Type B pancreatic cell (in vitro differentiated cells): ENCODE measurements around the gene IRX1. TPM values are rescaled to one million over a fixed set of nuclear protein-coding genes. Genes with fewer than 3 reads are reported as not detected.

Source experiments
- DNase-seq: peaks from one replicate; pipeline ENCODE4 v3.0.0; 2021; ENCODE audit warnings: mixed read lengths; ENCODE audit not compliant: unreplicated experiment; ENCODE audit errors: extremely low spot score
- H3K27ac Mint-ChIP-seq: 2 replicates; pipeline ENCODE4 v1.8.0; 2021; ENCODE audit warnings: mild to moderate bottlenecking, mixed read lengths
- H3K27me3 Mint-ChIP-seq: 2 replicates; pipeline ENCODE4 v1.8.0; 2021; ENCODE audit warnings: mixed read lengths
- H3K36me3 Mint-ChIP-seq: 2 replicates; pipeline ENCODE4 v1.8.0; 2021; ENCODE audit warnings: mixed read lengths
- H3K4me1 Mint-ChIP-seq: one replicate; pipeline ENCODE4 v1.8.0; 2021; ENCODE audit warnings: mixed read lengths; ENCODE audit not compliant: unreplicated experiment
- H3K4me3 Mint-ChIP-seq: 2 replicates; pipeline ENCODE4 v1.8.0; 2021; ENCODE audit warnings: mild to moderate bottlenecking, mixed read lengths
- H3K9me3 Mint-ChIP-seq: 2 replicates; pipeline ENCODE4 v1.8.0; 2021; ENCODE audit warnings: mixed read lengths
- CTCF ChIP-seq: fragments of 200-600 bp; sonication (generic); conservative IDR thresholded peaks from 2 replicates; pipeline ENCODE4 v1.5.0; 2021; ENCODE audit warnings: antibody characterized with exemption, mild to moderate bottlenecking
- total RNA-seq: library from RNA; stranded (reverse); gene quantifications from 2 replicates; pipeline ENCODE4 v1.2.1, GENCODE V29; 2021; ENCODE audit warnings: low replicate concordance

Gene IRX1
- total RNA-seq, 1 donor from 2014 or later: 25.0 TPM

GRCh38 chr5:3609120-3609681 is 13.6 kb downstream of the IRX1 start:
- no peak for DNase-seq
- no peaks in the 10 kb centered on the region for H3K9me3 Mint-ChIP-seq
- TF ChIP-seq CTCF: no peak
- peaks cover 15% of the 10 kb centered on the region for H3K4me1 Mint-ChIP-seq
- H3K27ac Mint-ChIP-seq: no peak overlapping the region
- H3K36me3 Mint-ChIP-seq: peaks cover 6% of the 10 kb centered on the region
- peaks cover 62% of the 10 kb centered on the region for H3K27me3 Mint-ChIP-seq
- no peak overlapping the region for H3K4me3 Mint-ChIP-seq

- Mint-ChIP-seq H3K4me3 (no peak overlapping the region), H3K4me1 (peaks cover 10% of the 10 kb centered on the region), H3K9me3 (no peaks in the 10 kb centered on the region), H3K36me3 (no peaks in the 10 kb centered on the region), H3K27ac (no peak overlapping the region), H3K27me3 (peaks cover 35% of the 10 kb centered on the region)
- TF ChIP-seq CTCF: no peak
- DNase-seq: no peak
These were observed 17.0 kb downstream of the IRX1 start for GRCh38 chr5:3612591-3613042.

- TF ChIP-seq CTCF: no peak
- no peak for DNase-seq
- no peak overlapping the region for H3K4me3 Mint-ChIP-seq
- H3K27me3 Mint-ChIP-seq: peaks cover 27% of the 10 kb centered on the region
- H3K27ac Mint-ChIP-seq: no peak overlapping the region
- H3K9me3 Mint-ChIP-seq: no peaks in the 10 kb centered on the region
- no peaks in the 10 kb centered on the region for H3K36me3 Mint-ChIP-seq
- H3K4me1 Mint-ChIP-seq: no peaks in the 10 kb centered on the region
These were observed 18.1 kb downstream of the IRX1 start for GRCh38 chr5:3613726-3614125.

- DNase-seq: no peak
- Mint-ChIP-seq H3K27me3 (peaks cover 16% of the 10 kb centered on the region), H3K9me3 (no peaks in the 10 kb centered on the region), H3K4me1 (no peaks in the 10 kb centered on the region), H3K36me3 (no peaks in the 10 kb centered on the region), H3K27ac (no peak overlapping the region), H3K4me3 (no peak overlapping the region)
- no peak for TF ChIP-seq CTCF
These were observed 19.6 kb downstream of the IRX1 start for GRCh38 chr5:3615217-3615616.

- Mint-ChIP-seq H3K4me3 (no peak overlapping the region), H3K36me3 (no peaks in the 10 kb centered on the region), H3K4me1 (no peaks in the 10 kb centered on the region), H3K27me3 (peaks cover 16% of the 10 kb centered on the region), H3K27ac (no peak overlapping the region), H3K9me3 (no peaks in the 10 kb centered on the region)
- DNase-seq: no peak
- no peak for TF ChIP-seq CTCF
These were observed 20.2 kb downstream of the IRX1 start for GRCh38 chr5:3615829-3616228.

GRCh38 chr5:3619579-3619978 is 23.9 kb downstream of the IRX1 start:
- Mint-ChIP-seq H3K27me3 (peaks cover 6% of the 10 kb centered on the region), H3K36me3 (no peaks in the 10 kb centered on the region), H3K4me1 (no peaks in the 10 kb centered on the region), H3K4me3 (no peak overlapping the region), H3K9me3 (no peaks in the 10 kb centered on the region), H3K27ac (no peak overlapping the region)
- no peak for TF ChIP-seq CTCF
- DNase-seq: no peak
